AG08396 (cell line): ENCODE data around the gene CRB2.

Experiments used
- DNase-seq: peaks from one replicate; pipeline ENCODE4 v3.0.0; 2012; ENCODE audit warnings: low spot score, mixed read lengths

CRB2 gene

DNA sequence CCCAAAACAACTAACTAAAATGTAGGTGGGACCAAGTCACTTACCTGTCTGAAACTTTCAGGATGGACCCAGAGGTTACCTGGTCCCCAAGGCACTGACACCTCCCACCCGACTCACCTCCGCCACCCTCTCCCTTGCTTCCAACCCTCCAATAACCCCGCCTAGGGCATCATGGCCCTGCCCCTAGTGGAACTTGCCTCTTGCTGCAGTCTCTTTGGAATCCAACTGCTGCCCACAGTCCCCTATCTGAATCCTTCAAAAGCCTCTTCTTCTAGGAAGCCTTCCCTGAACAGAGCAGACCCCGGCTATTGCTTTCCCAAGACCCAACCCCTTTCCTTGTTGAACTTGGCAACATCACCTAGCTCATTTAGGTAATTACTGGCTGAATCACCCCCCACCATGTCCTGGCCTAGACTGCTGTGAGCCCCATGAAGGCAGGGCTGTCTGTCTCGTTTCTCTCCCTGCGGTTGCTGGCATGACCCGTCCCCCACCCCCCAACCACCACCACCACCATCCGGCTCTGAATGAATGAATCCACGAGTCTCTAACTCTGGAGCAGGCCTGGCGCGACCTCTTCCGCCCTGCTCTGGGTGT is 9.4 kb downstream of the CRB2 start:
- no peak for DNase-seq

DNA sequence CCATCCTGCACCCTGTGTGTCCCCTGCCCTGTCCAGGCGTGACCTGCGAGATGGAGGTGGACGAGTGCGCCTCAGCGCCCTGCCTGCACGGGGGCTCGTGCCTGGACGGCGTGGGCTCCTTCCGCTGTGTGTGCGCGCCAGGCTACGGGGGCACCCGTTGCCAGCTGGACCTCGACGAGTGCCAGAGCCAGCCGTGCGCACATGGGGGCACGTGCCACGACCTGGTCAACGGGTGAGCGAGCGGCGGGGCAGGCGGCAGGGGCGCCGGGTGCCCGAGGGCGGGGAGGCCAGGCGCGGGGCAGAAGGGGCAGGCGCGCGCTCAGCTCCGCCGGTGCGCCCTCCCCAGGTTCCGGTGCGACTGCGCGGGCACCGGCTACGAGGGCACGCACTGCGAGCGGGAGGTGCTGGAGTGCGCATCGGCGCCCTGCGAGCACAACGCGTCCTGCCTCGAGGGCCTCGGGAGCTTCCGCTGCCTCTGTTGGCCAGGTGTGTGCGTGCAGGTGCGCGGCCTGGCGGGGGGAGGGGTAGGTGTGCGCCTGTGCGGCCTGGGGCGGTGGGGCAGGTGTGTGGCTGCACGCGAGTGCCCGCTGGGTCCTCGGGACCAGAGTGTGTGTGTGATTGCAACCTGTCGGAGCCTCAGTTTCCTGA is 10.0 kb downstream of the CRB2 start:
- DNase-seq, result no peak

DNA sequence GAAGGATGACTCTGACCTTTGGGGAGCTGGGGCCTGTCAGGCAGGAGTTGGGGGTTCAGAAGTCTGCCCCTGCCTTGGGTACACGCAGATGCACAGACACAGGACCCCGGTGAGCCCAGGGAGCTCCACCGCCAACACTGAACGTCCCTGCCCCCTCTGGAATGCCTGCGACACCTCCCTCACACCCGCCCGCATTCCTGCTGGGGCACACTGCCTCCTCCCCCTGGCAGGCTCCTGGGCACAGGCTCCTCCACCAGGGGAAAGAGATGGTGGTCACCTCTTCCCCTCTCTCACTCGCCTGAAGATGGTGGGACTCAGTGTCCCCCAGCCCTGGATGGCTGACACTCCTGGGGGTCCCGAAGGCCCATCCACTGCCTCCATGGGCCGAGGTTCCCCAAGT is 12.0 kb downstream of the CRB2 start:
- DNase-seq, result no peak

DNA sequence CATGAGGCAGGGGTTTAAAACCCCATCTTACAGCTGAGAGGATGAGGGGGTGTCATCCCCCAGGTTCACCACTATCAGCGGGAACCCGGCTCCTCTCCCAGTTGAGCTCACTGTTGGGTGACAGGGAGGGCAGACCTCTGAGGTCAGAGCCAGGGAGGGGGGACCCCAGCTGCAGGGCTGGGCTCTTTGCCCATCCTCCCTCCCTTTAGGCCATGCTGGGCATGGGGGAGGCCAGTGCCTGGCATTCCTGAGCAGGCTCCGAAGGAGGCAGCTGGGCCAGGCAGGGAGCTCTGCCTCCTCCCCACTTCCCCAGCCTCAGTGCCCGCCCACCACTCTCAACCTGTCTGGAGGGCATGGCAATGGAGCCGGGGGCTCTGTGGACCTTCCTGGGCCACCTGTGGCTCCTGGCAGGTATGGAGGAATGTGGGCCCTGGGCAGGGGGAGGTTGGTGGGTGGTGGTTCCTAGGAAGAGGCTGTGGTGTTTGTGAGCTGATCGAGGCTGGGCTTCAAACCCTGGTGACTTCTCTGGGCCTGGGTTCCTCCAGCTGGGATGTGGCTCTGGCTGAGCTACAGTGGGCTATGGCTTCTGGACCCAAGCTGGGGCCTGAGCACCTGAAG is 12.6 kb downstream of the CRB2 start:
- DNase-seq, result no peak

DNA sequence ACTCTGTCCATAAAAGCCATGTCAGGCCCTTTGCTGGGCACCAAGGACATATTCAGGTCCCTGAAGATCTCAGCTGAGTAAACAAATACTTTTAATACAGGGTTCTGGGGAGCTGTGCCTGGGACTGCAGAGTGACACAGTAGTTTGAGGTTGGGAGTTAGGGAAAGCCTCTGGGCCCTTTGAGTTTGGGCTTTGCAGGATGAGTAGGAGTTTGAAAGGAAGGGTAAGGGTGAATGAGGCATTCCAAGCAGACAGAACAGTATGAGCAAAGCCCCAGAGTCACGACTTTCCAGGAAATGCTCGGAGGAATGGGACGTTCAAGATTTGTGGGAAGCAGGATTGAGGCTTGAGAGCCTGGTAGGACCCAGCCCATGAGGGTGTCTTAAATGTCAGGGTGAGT is 13.3 kb downstream of the CRB2 start:
- DNase-seq, result no peak

DNA sequence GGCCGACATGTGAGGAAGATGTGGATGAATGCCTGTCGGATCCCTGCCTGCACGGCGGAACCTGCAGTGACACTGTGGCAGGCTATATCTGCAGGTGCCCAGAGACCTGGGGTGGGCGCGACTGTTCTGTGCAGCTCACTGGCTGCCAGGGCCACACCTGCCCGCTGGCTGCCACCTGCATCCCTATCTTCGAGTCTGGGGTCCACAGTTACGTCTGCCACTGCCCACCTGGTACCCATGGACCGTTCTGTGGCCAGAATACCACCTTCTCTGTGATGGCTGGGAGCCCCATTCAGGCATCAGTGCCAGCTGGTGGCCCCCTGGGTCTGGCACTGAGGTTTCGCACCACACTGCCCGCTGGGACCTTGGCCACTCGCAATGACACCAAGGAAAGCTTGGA is 14.1 kb downstream of the CRB2 start:
- DNase-seq, result no peak

DNA sequence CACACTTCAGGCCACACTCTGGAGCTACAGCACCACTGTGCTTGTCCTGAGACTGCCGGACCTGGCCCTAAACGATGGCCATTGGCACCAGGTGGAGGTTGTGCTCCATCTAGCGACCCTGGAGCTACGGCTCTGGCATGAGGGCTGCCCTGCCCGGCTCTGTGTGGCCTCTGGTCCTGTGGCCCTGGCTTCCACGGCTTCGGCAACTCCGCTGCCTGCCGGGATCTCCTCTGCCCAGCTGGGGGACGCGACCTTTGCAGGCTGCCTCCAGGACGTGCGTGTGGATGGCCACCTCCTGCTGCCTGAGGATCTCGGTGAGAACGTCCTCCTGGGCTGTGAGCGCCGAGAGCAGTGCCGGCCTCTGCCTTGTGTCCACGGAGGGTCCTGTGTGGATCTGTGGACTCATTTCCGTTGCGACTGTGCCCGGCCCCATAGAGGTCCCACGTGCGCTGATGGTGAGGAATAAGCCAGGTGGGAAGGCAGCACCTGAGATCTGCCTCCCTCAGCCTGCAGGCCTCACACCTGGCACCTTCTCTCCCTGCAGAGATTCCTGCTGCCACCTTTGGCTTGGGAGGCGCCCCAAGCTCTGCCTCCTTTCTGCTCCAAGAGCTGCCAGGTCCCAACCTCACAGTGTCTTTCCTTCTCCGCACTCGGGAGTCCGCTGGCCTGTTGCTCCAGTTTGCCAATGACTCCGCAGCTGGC is 14.7 kb downstream of the CRB2 start:
- no peak for DNase-seq

DNA sequence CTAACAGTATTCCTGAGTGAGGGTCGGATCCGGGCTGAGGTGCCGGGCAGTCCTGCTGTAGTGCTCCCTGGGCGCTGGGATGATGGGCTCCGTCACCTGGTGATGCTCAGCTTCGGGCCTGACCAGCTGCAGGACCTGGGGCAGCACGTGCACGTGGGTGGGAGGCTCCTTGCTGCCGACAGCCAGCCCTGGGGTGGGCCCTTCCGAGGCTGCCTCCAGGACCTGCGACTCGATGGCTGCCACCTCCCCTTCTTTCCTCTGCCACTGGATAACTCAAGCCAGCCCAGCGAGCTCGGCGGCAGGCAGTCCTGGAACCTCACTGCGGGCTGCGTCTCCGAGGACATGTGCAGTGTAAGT is 15.2 kb downstream of the CRB2 start:
- DNase-seq, result no peak

DNA sequence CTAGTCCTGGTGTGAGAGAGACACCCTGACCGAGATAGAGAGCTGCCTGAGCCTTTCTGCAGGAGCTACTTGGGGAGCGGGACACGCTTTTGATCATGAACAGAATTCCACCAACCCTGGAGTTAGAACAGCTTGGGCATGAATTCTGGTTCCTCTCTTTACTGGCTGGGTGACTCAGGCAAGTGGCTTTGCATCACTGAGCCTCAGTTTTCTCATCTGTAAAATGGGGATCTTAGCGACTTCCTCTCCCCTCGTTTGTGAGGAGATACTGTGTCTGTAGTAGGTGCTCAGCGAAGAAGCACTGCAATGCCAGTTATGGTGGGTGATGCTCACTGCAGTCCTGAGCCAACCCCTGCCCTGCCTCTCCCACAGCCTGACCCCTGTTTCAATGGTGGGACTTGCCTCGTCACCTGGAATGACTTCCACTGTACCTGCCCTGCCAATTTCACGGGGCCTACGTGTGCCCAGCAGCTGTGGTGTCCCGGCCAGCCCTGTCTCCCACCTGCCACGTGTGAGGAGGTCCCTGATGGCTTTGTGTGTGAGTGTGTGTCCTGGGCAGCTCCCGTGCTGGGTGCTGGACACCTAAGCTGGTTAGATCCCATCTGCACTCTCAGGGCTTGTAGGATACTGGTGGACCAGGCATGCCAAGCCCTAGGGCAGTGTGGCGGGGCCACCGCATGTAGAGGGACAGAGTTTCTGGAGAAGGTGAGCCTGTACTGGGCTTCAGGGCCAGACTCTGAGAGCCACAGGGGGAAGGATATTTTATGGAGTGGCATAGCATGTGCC is 16.0 kb downstream of the CRB2 start:
- no peak for DNase-seq

DNA sequence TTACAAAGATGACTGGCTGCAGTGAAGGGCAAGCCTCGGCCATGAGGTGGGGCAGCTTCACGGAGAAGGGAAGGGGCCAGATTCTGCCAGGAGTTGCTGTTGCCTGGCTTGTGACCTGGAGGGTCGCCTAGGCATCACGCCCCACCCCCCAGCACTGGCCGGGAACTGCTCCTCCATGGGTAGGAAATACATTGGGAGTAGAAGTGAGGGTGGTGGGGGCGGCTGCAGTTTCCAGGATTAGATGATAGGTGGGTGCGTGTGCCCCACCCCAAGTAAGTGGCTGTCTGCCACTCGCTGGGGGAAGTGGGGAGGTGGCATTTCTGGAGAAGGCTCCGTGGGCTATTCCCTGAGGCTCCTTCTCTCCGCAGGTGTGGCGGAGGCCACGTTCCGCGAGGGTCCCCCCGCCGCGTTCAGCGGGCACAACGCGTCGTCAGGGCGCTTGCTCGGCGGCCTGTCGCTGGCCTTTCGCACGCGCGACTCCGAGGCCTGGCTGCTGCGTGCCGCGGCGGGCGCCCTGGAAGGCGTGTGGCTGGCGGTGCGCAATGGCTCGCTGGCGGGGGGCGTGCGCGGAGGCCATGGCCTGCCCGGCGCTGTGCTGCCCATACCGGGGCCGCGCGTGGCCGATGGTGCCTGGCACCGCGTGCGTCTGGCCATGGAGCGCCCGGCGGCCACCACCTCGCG is 16.9 kb downstream of the CRB2 start:
- no peak for DNase-seq

DNA sequence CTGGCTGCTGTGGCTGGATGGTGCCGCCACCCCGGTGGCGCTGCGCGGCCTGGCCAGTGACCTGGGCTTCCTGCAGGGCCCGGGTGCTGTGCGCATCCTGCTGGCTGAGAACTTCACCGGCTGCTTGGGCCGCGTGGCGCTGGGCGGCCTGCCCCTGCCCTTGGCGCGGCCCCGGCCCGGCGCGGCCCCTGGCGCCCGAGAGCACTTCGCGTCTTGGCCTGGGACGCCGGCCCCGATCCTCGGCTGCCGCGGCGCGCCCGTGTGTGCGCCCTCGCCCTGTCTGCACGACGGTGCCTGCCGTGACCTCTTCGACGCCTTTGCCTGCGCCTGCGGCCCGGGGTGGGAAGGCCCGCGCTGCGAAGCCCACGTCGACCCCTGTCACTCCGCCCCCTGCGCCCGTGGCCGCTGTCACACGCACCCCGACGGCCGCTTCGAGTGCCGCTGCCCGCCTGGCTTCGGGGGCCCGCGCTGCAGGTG is 17.5 kb downstream of the CRB2 start:
- DNase-seq, result no peak

DNA sequence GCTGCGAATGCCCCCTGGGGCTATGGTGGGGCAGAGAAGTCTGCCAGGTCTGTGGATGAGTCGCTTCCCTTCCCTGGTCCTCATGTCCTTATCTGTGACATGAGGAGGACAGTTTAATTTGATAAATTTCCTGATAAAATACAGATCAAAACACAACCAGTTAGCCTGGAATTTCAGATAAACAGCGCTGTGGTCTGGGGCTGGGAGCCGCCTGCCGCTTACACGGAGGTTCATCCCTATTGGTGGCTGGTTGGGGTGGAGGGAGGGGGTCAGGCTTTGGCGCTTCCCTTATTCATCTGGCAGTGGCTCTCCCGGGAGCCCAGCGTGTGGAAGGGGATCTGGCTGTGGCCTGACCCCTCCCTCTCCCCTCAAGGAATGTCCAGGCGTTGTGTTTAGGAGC is 17.9 kb downstream of the CRB2 start:
- no peak for DNase-seq

DNA sequence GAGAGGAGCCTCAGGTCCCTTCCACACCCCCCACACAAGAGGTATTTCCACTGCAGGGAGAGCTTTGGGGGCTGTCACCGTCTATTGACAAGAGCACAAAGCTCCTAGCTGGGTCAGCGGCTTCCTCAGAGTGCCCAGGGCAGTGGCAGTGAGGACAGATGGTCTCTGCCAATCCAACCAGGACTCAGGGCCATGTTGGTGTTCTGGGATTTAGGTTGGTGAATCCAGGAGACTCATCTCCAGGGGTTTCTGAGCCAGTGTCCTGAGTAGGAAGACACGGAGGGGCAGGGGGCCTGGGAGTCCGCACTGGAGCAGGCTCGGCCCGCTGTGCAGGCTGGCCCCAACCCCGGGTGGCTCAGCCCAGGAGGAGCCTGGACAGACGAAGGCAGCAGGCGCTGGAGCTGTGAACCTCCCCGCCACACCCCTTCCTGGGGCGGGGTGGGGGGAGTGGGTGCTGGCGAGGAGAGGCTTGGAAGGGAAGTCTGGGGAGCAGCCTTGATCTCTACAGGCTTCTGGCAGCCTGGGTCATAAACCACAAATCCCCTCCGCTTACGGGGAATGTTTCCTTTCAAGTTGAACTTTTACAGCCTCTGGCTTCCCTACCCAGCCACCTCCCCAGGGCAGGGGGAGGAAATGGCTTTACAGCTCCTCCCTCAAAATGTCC is 19.6 kb downstream of the CRB2 start:
- no peak for DNase-seq

DNA sequence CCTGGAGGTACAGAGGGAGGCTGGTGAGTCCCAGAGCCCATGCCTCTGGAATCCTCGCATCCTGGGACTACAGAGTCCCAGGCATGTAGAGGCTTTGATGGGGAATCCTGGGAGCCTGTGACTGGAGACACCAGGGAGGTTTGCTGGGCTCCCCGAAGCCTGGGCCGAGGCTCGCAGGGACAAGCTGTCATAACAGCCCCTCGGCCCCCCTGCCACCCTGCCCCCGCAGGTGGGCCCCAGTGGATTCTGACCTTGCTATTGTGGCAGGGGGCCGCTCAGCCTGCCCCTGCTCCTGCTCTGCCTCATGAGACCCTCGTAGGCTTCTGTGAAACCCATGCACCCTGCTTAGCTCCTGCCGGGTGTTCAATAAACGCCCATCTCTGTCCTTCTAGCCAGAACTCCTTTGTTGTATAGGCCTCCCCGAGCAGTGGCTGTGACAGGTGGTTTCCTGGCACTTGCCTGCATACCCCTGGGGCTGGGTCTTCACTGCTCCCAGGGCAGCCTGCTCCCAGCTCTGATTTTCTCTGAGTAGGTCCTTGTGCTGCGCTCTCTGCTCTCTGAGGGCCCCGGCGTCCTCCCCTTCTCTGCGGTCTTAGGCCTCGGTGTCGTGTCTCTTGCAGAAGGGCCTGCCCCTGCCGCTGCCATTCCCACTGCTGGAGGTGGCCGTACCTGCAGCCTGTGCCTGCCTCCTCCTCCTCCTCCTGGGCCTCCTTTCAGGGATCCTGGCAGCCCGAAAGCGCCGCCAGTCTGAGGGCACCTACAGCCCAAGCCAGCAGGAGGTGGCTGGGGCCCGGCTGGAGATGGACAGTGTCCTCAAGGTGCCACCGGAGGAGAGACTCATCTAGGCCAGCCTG is 20.4 kb downstream of the CRB2 start:
- DNase-seq, result no peak

DNA sequence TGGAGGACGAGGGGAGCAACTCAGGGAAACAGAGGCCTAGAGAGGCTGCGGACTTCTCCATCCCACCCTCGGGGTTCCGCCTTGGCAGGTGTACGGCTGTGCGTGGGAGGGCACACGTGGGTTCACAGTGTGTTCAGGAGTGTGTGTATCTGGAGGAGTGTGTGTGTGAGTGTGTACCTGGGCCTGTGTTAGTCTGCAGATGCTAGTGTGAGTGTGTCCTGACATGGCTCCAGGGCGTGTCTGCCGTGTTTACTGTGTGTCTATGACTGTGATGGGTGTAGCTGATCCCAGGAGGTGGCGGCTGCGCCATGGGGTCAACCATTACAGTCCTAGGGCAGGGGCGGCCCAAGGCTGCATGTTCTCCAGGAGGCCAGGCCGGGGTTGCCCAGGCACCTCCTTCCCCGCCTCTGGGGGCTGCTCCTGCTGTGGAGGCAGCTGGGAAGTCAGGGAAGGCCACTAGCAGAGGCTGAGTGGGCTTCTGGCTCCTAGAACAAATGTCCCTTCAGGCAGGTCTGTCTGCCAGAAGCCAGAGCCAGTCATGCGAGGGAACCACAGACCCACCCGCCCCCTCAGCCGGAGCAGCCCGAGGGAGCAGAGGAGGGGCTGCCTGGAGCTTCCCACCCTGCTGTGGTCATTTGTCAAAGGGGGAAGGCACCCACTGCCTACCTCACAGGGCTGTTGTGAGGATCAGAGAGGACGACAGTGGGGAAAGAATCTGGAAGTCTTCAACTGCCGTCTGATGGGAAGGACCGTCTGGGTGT is 21.4 kb downstream of the CRB2 start:
- no peak for DNase-seq

DNA sequence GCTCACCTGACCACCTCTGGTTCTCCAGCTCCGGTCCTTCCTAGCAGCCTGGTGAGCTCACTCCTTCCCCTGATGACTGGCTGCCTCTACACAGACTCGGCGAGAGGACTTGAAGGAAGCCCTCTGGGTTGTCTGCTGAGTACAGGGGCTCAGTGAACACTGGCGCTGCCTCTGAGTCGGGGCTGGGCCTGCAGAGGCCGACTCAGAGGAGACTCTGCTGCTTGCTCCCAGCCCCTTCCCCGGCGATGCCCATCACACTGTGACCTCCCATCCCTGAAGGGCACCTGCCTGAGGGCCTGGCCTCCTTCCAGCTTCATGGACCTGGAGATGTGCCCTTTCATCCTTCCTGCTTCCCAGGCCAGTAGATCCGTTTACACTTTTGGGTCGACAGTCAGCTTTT is 22.0 kb downstream of the CRB2 start:
- DNase-seq, result no peak

DNA sequence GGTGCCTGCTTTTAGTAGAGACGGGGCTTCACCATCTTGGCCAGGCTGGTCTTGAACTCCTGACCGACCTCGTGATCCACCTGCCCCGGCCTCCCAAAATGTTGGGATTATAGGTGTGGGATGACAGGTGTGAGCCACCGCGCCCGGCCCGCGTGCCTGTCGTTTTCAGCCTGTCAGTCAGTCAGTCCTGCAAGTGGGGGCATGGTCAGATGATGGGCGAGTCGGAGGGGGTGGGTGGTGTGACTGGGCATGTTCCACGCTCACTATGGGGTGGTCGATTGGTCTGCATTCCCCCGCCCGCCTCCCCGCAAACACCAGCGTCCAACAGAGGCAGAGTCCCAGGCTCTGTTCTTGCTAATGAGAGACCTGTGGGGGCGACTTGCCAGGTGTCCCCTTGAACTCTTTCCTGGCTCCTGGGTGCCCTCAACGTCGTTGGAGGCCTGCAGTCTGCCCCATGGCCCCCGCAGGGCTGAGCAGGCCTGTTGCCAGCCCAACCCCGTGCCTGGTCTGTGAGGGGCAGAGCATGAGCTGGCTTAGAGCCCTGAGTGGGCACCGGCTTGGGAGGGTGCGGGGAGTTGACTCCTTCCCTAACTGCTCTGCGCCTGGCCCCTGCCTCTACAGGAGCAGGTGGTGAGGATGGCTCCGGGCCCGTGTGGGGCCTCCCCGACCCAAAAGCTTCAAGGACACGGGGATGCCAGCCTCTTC is 23.1 kb downstream of the CRB2 start:
- no peak for DNase-seq

DNA sequence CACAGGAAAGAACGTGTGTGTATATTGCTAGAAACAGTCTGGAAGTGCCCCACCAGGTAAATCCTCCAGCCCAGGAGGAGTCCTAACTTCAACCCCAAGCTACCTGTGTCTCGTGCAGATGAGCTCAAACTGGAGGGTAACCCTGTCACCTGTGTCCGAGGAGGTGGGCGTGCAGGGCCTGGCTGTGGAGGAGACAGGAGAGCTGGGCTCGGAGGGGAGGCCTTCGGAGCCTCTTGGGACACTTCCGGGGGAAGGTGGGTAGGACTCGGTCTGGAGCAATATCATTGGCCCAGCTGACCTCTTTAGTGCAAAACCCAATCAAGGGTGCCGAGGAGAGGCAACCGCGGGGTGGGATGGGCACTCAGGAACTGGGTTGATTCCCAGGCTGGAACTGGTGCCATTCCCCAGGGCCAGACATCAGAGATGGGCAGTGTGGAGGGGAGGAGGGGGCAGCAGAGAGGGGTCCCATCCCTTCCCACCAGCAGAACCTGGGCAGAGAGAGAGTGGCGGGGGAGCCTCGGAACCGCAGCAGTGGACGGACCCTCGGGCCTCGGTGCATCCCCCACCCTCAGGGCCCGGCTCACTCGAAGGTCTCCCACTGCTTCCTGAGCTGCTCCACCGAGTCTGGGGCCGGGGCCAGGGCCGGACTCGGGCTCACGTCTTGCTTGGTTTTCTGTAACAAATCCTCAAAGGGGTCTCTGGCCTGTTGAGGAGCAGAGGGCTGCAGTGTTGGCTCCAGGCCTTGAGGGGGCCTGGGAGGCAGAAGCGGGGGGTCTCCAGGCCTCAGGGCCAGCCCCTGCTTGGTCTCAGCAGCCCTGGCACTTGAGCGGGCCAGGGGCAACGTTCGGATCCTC is 25.1 kb downstream of the CRB2 start:
- DNase-seq, result no peak
